Endothelial cell (in vitro differentiated cells): ENCODE data around the gene HCRTR1. TPM values are rescaled to one million over a fixed set of nuclear protein-coding genes. Genes with fewer than 3 reads are reported as not detected.

Experiments
- DNase-seq: peaks from one replicate; pipeline ENCODE4 v3.0.0; 2021; ENCODE audit warnings: low spot score
- H3K27ac Mint-ChIP-seq: one replicate; pipeline ENCODE4 v1.8.0; 2021; ENCODE audit warnings: mixed read lengths, inconsistent platforms; ENCODE audit not compliant: unreplicated experiment
- H3K27me3 Mint-ChIP-seq: one replicate; pipeline ENCODE4 v1.8.0; 2021; ENCODE audit warnings: mild to moderate bottlenecking, moderate library complexity, mixed read lengths, inconsistent platforms; ENCODE audit not compliant: unreplicated experiment
- H3K36me3 Mint-ChIP-seq: one replicate; pipeline ENCODE4 v1.8.0; 2021; ENCODE audit warnings: mild to moderate bottlenecking, low read depth, mixed read lengths, inconsistent platforms; ENCODE audit not compliant: unreplicated experiment
- H3K4me1 Mint-ChIP-seq: one replicate; pipeline ENCODE4 v1.8.0; 2021; ENCODE audit warnings: mild to moderate bottlenecking, mixed read lengths, inconsistent platforms; ENCODE audit not compliant: unreplicated experiment
- H3K4me3 Mint-ChIP-seq: one replicate; pipeline ENCODE4 v1.8.0; 2021; ENCODE audit warnings: mild to moderate bottlenecking, mixed read lengths, inconsistent platforms; ENCODE audit not compliant: unreplicated experiment
- H3K9me3 Mint-ChIP-seq: one replicate; pipeline ENCODE4 v1.8.0; 2021; ENCODE audit warnings: mixed read lengths, inconsistent platforms; ENCODE audit not compliant: unreplicated experiment
- total RNA-seq: library from RNA; stranded (reverse); fragmentation: NEBNext Ultra II Directional; extraction: Animal tissue kit (Norgen Biotek cat#: 25700); gene quantifications from one replicate; pipeline ENCODE4 v1.2.1, GENCODE V29; 2021; ENCODE audit not compliant: unreplicated experiment
- TF ChIP-seq, protein P1 (sequence below): fragments of 200-600 bp; sonication (generic); IDR thresholded peaks from one replicate; pipeline ENCODE4 v1.5.0; 2021; ENCODE audit warnings: antibody characterized with exemption; ENCODE audit not compliant: unreplicated experiment

HCRTR1 gene
- total RNA-seq, 1 donor from 2014 or later = not detected

DNA sequence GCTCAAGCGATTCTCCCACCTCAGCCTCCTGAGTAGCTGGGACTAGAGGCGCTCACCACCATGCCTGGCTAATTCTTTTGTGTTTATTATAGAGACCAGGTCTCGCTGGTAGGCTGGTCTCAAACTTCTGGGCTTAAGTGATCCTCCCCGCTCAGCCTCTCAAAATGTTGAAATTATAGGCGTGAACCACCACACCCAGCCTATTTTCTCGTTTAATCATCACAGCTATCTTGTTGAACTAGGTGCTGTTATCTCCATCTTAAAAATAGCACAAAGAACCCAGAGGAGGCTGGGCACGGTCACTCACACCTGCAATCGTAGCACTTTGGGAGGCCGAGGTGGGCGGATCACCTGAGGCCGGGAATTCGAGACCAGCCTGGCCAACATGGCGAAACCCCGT lies 58.3 kb downstream of the HCRTR1 start:
- Mint-ChIP-seq H3K27me3 (peaks cover 4% of the 10 kb centered on the region), H3K36me3 (no peaks in the 10 kb centered on the region), H3K4me3 (no peak overlapping the region), H3K27ac (no peak overlapping the region), H3K4me1 (no peaks in the 10 kb centered on the region), H3K9me3 (no peaks in the 10 kb centered on the region)
- no peak for DNase-seq
- TF ChIP-seq, protein P1, sequence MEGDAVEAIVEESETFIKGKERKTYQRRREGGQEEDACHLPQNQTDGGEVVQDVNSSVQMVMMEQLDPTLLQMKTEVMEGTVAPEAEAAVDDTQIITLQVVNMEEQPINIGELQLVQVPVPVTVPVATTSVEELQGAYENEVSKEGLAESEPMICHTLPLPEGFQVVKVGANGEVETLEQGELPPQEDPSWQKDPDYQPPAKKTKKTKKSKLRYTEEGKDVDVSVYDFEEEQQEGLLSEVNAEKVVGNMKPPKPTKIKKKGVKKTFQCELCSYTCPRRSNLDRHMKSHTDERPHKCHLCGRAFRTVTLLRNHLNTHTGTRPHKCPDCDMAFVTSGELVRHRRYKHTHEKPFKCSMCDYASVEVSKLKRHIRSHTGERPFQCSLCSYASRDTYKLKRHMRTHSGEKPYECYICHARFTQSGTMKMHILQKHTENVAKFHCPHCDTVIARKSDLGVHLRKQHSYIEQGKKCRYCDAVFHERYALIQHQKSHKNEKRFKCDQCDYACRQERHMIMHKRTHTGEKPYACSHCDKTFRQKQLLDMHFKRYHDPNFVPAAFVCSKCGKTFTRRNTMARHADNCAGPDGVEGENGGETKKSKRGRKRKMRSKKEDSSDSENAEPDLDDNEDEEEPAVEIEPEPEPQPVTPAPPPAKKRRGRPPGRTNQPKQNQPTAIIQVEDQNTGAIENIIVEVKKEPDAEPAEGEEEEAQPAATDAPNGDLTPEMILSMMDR = no peak

Other genes starting within 250 kb of the HCRTR1 start
- 1.1 TPM for gene FABP3, start 244.6 kb upstream of the HCRTR1 start, total RNA-seq
- 23.6 TPM for gene SERINC2, start 204.5 kb upstream of the HCRTR1 start, total RNA-seq
- gene TINAGL1, start 41.2 kb upstream of the HCRTR1 start, total RNA-seq = 4.5 TPM
- 70.9 TPM for gene PEF1, start 27.2 kb downstream of the HCRTR1 start, total RNA-seq
- gene COL16A1, start 86.3 kb downstream of the HCRTR1 start, total RNA-seq = 5.3 TPM
- 0.44 TPM for gene ADGRB2, start 146.7 kb downstream of the HCRTR1 start, total RNA-seq
- 1.5 TPM for gene SPOCD1, start 198.3 kb downstream of the HCRTR1 start, total RNA-seq